Measurements from ENCODE around the gene ASB10. TPM values are rescaled to one million over a fixed set of nuclear protein-coding genes. Genes with fewer than 3 reads are reported as not detected.

Gene ASB10
- total and polyA plus RNA-seq, 2 of the 8 experiments (the other 6 are each of a cell fraction or from before 2014, with no cell fraction given), result not detected

DNA sequence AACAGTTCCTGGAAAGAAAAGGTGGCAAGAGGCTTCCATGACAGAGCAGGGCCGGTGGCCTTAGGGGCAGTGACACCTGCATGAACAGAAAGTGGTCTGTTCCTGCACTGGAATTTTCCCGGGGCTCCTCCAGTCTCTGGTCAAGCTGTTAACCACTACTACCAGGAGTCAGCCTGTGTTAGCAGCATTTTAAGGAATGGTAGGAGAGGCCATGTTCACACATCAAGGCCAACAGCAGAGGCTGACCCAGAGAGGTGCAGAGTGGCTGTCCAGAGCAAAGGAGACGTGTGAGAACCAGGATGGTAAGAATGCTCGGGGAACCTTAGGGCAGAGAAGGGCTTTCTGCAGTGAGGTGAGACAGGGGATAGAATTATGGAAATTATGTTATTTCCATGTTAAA is 14.7 kb upstream of the ASB10 start:
- Histone ChIP-seq H2AK5ac (ENCODE audit: low read depth, low read length) (no peak overlapping the region), H3K27me3 (replicated peaks in 1 of 4; ENCODE audit: control insufficient read depth in 3 of 4, extremely low read depth in 1 of 4, insufficient read depth in 3 of 4, low read length in 3 of 4) (peaks cover 0 to 3% (median 1%) of the 10 kb centered on the region in 4 experiments; a peak in 2 of 7 replicates), H3K79me1 (ENCODE audit: low read depth, low read length) (no peaks in the 10 kb centered on the region), H2AFZ (ENCODE audit: low read length) (no peak overlapping the region), H3K36me3 (ENCODE audit: control insufficient read depth in 2 of 4, insufficient read depth in 4 of 4, low read length in 3 of 4) (no peaks in the 10 kb centered on the region), H4K91ac (replicated peaks; ENCODE audit: insufficient read length, low read length) (no peak overlapping the region), H3K4ac (replicated peaks; ENCODE audit: insufficient read length, low read depth, low read length) (no peak overlapping the region), H3K14ac (ENCODE audit: insufficient read length) (no peak overlapping the region), H2BK20ac (ENCODE audit: low read length) (no peak overlapping the region), H2BK12ac (ENCODE audit: low read depth, low read length) (no peak overlapping the region), H3K23ac (ENCODE audit: insufficient read length) (no peak overlapping the region), H3K4me1 (replicated peaks in 1 of 4; ENCODE audit: control insufficient read depth in 3 of 4, insufficient read depth in 4 of 4, low read length in 3 of 4) (peaks cover 0 to 9% (median 1%) of the 10 kb centered on the region in 4 experiments; a peak in 3 of 7 replicates), H3K23me2 (ENCODE audit: low read depth, low read length) (peaks cover 5% of the 10 kb centered on the region; the same call in 1 of the 2 replicates), H3K9ac (replicated peaks in 1 of 4; ENCODE audit: extremely low read depth in 1 of 4, low read depth in 3 of 4, low read length in 3 of 4) (no peak overlapping the region), H3K27ac (ENCODE audit: low read depth, low read length) (no peak overlapping the region), H3K18ac (ENCODE audit: extremely low read depth, low read length) (no peak overlapping the region), H4K20me1 (replicated peaks in 1 of 2; ENCODE audit: control insufficient read depth in 1 of 2, insufficient read depth in 2 of 2, low read length in 2 of 2) (no peaks in the 10 kb centered on the region), H3K56ac (replicated peaks; ENCODE audit: insufficient read length, low read depth, low read length) (no peak overlapping the region), H3K79me2 (ENCODE audit: control insufficient read depth in 1 of 2, insufficient read depth in 2 of 2, low read length in 2 of 2) (no peaks in the 10 kb centered on the region), H3K4me2 (ENCODE audit: insufficient read depth in 1 of 2, low read depth in 2 of 2, low read length in 2 of 2) (no peak overlapping the region), H2BK120ac (replicated peaks; ENCODE audit: low read depth, low read length) (no peak overlapping the region), H4K5ac (ENCODE audit: insufficient read length, low read depth, low read length) (no peak overlapping the region), H2BK15ac (ENCODE audit: low read length) (no peak overlapping the region), H4K8ac (ENCODE audit: extremely low read depth, insufficient read depth, low read length) (no peak overlapping the region), H3K9me3 (ENCODE audit: insufficient read depth in 2 of 2, low read depth in 1 of 2, low read length in 1 of 2) (no peaks in the 10 kb centered on the region), H2BK5ac (ENCODE audit: low read depth, low read length) (no peak overlapping the region), H3K4me3 (ENCODE audit: extremely low read depth in 1 of 4, insufficient read depth in 2 of 4, low read depth in 3 of 4, low read length in 4 of 4) (no peak overlapping the region)
- DNase-seq (ENCODE audit: low read depth in 1 of 2, low spot score in 2 of 2) (no peak), FAIRE-seq (no peak)
- TF ChIP-seq SP4 (IDR thresholded peaks at IDR 0.05; ENCODE audit: low read length) (no peak), RBBP5 (IDR thresholded peaks at IDR 0.05; ENCODE audit: borderline replicate concordance, low read depth, low read length) (no peak), NANOG (IDR thresholded peaks at IDR 0.05; ENCODE audit: insufficient read depth, low read depth, low read length, poor library complexity, severe bottlenecking) (no peak), EP300 (IDR thresholded peaks at IDR 0.05; ENCODE audit: borderline replicate concordance in 1 of 2, low read depth in 2 of 2, low read length in 2 of 2) (no peak), CTBP2 (IDR thresholded peaks at IDR 0.05; ENCODE audit: borderline replicate concordance, insufficient read depth, insufficient read length, low read length) (no peak), SRF (IDR thresholded peaks at IDR 0.05; ENCODE audit: low read depth, low read length) (no peak), SUZ12 (IDR thresholded peaks at IDR 0.05; ENCODE audit: low read length) (no peak), TAF1 (IDR thresholded peaks at IDR 0.05; ENCODE audit: low read depth, low read length) (no peak), CHD1 (IDR thresholded peaks at IDR 0.05; ENCODE audit: low read depth, low read length) (no peak)
- 96% methylated on average over 3 of the region's 4 CpGs; no CpG with 5 or more reads in 1 of the 2 experiments for WGBS, 2 experiments (ENCODE audit: extremely low coverage in 1 of 2, insufficient coverage in 1 of 2, insufficient read length in 1 of 2, insufficient replicate concordance in 2 of 2, low coverage in 1 of 2, low lambda C conversion rate in 2 of 2, missing lambda C conversion rate in 1 of 2)
- ChIA-PET POLR2A (ENCODE audit: partially characterized antibody) (no interaction called here), CTCF (ENCODE audit: partially characterized antibody) (no interaction called here)
